ENCODE results near the gene IER5. TPM values are rescaled to one million over a fixed set of nuclear protein-coding genes. Genes with fewer than 3 reads are reported as not detected.

Gene IER5
- total RNA-seq, 1 experiment from 2014 or later, result 30.5 TPM

GRCh38 chr1:181040284-181040865, 48.1 kb upstream of the IER5 start:
- Histone ChIP-seq H3K27ac (ENCODE audit: low read depth, low read length) (no peak overlapping the region), H3K9ac (ENCODE audit: low read length) (no peak overlapping the region), H3K27me3 (ENCODE audit: insufficient read depth, low read length) (no peaks in the 10 kb centered on the region), H3K9me3 (ENCODE audit: control insufficient read depth in 1 of 2, insufficient read depth in 1 of 2, low read depth in 1 of 2, low read length in 2 of 2) (no peaks in the 10 kb centered on the region), H2AFZ (ENCODE audit: low read depth, low read length, poor library complexity, severe bottlenecking) (no peak overlapping the region), H3K36me3 (ENCODE audit: control insufficient read depth in 1 of 2, insufficient read depth in 2 of 2, low read length in 2 of 2) (no peaks in the 10 kb centered on the region), H3K4me2 (ENCODE audit: low read length) (no peak overlapping the region), H3K4me1 (ENCODE audit: control insufficient read depth in 1 of 2, insufficient read depth in 2 of 2, low read length in 2 of 2) (peaks cover 6 to 7% of the 10 kb centered on the region in 2 experiments; a peak in 3 of 4 replicates), H3K4me3 (replicated peaks in 1 of 2; ENCODE audit: low read depth in 1 of 2, low read length in 2 of 2) (no peak overlapping the region), H3K9me2 (ENCODE audit: insufficient read depth) (no peaks in the 10 kb centered on the region), H3K79me2 (ENCODE audit: insufficient read depth, low read length) (no peaks in the 10 kb centered on the region), H4K20me1 (ENCODE audit: insufficient read depth) (no peaks in the 10 kb centered on the region)
- RAD21 ChIA-PET (ENCODE audit: low non-redundant PET in 1 of 2, low total read pairs in 2 of 2, uncharacterized antibody in 2 of 2, unreplicated experiment in 2 of 2), result no interaction called here
- TF ChIP-seq CEBPB (IDR thresholded peaks at IDR 0.05; ENCODE audit: low read depth) (no peak), SP1 (IDR thresholded peaks at IDR 0.05; ENCODE audit: low read depth) (no peak), ZNF274 (IDR thresholded peaks at IDR 0.05; ENCODE audit: low read depth, low read length) (no peak), EZH2 (IDR thresholded peaks at IDR 0.05) (no peak), JUND (IDR thresholded peaks at IDR 0.05) (no peak), SIN3A (IDR thresholded peaks at IDR 0.05; ENCODE audit: low read depth) (no peak), REST (IDR thresholded peaks at IDR 0.05; ENCODE audit: low read depth) (no peak), ELF1 (IDR thresholded peaks at IDR 0.05; ENCODE audit: borderline replicate concordance, low read depth) (no peak), EGR1 (IDR thresholded peaks at IDR 0.05; ENCODE audit: low read depth) (no peak), ZBTB33 (IDR thresholded peaks at IDR 0.05; ENCODE audit: extremely low read depth, insufficient replicate concordance, low read length) (no peak), MAX (IDR thresholded peaks at IDR 0.05) (no peak), RAD21 (IDR thresholded peaks at IDR 0.05; ENCODE audit: low read depth) (no peak)
- intact Hi-C loops (cut with micrococcal nuclease), result no loop called here
- DNase-seq (ENCODE audit: low read depth, low spot score) (no peak), ATAC-seq (no peak)
- BruUV-seq (replicated peaks), result no TSS peak
- POLR2A ChIA-PET, result no interaction called here
- CTCF ChIA-PET, result interaction anchor here (1.7 kb wide), 1 partner anchor 101 kb away, joined by 7 read pairs; no protein-coding TSS in a partner anchor
